Smooth muscle cell of the brain vasculature (primary cell): ENCODE results near the gene PLAC9.
A peak's percentile ranks its signal among the peaks of the same experiment; 100 is the strongest.
"Not testable (repeated sequence)": the region's sequence is repeated elsewhere in the genome, so short reads cannot be mapped to it uniquely, and the experiment has no call there.

Experiments
- DNase-seq: peaks from one replicate; pipeline ENCODE4 v3.0.0-alpha.2; 2012; ENCODE audit warnings: low read depth, low spot score

PLAC9 gene

GRCh38 chr10:80132299-80133139 is at the start of gene PLAC9:
Gene PLAC9 (plus strand): TSS chr10:80132730. CDS start chr10:80132763, 33 bp downstream.
- DNase-seq = no peak

GRCh38 chr10:80090121-80090520 is 42.4 kb upstream of the PLAC9 start:
- no peak for DNase-seq

- no peak for DNase-seq
These were observed 38.3 kb upstream of the PLAC9 start for GRCh38 chr10:80094231-80094630.

GRCh38 chr10:80098272-80098671 is 34.3 kb upstream of the PLAC9 start:
- DNase-seq = not testable (repeated sequence)

GRCh38 chr10:80099295-80099694 is 33.2 kb upstream of the PLAC9 start:
- not testable (repeated sequence) for DNase-seq

- no peak for DNase-seq
These were observed 32.4 kb upstream of the PLAC9 start for GRCh38 chr10:80100116-80100515.

GRCh38 chr10:80100861-80101695 is 31.5 kb upstream of the PLAC9 start:
- no peak for DNase-seq

GRCh38 chr10:80104066-80104926 is 28.2 kb upstream of the PLAC9 start:
- peak; percentile 26 for DNase-seq

GRCh38 chr10:80108576-80109239 is 23.8 kb upstream of the PLAC9 start:
- no peak for DNase-seq

GRCh38 chr10:80110986-80111385 is 21.5 kb upstream of the PLAC9 start:
- DNase-seq = no peak

GRCh38 chr10:80118669-80119068 is 13.9 kb upstream of the PLAC9 start:
- no peak for DNase-seq

GRCh38 chr10:80122110-80122710 is 10.3 kb upstream of the PLAC9 start:
- DNase-seq = no peak

- DNase-seq = no peak
These were observed 9.8 kb upstream of the PLAC9 start for GRCh38 chr10:80122746-80123145.

- DNase-seq = no peak
These were observed 5.7 kb upstream of the PLAC9 start for GRCh38 chr10:80126876-80127275.

GRCh38 chr10:80131499-80131901 is 1.0 kb upstream of the PLAC9 start:
- DNase-seq = no peak

GRCh38 chr10:80133206-80133605 is 676 bp downstream of the PLAC9 start:
- no peak for DNase-seq

GRCh38 chr10:80133687-80134086 is 1.2 kb downstream of the PLAC9 start:
- DNase-seq = not testable (repeated sequence)

- peak; percentile 82 for DNase-seq
These were observed 3.6 kb downstream of the PLAC9 start for GRCh38 chr10:80136134-80136571.

- no peak for DNase-seq
These were observed 4.7 kb downstream of the PLAC9 start for GRCh38 chr10:80137031-80137862.

GRCh38 chr10:80137920-80138319 is 5.4 kb downstream of the PLAC9 start:
- DNase-seq = no peak
